ENCODE results near the gene ATP5PO. TPM values are rescaled to one million over a fixed set of nuclear protein-coding genes. Genes with fewer than 3 reads are reported as not detected.

The ATP5PO gene
- total and polyA plus RNA-seq, 5 experiments from 2014 or later: 139 to 461 (median 367) TPM

DNA sequence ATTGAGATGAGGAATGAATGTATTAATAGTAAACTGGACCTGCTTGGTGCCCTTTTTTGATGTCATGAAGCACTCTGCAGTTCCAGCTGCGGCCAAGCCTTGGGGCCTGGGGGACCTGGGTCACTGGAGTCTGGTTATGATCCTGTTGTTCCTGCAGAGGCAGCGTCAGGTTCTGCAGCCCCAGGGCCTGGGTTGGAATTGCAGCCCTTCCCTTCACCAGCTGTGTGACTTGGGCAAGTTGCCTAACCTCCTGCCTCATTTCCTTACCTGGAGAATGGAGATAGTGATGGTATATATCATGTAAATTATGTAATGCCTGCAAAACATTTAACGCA lies 9.1 kb upstream of the ATP5PO start:
- Mint-ChIP-seq H3K27ac (peak overlapping the region in 8 of 10 donors; percentile 25 to 94 (median 68)), H3K4me3 (no peak overlapping the region), H3K4me1 (peaks cover 3 to 15% (median 11%) of the 10 kb centered on the region in 4 donors), H3K36me3 (peaks cover 0 to 3% (median 0%) of the 10 kb centered on the region in 3 donors), H3K27me3 (no peaks in the 10 kb centered on the region), H3K9me3 (peaks cover 0 to 20% (median 0%) of the 10 kb centered on the region in 9 donors)
- ATAC-seq (peak in 1 of 2 donors; percentile 16), DNase-seq (no peak)
- POLR2A ChIA-PET: interaction anchor here (0.5 to 3.4 kb wide), 10 partner anchors 13 to 424 kb away, joined by 3 to 56 read pairs (median 8); partner anchors contain the start of genes MRPS6 and SLC5A3

DNA sequence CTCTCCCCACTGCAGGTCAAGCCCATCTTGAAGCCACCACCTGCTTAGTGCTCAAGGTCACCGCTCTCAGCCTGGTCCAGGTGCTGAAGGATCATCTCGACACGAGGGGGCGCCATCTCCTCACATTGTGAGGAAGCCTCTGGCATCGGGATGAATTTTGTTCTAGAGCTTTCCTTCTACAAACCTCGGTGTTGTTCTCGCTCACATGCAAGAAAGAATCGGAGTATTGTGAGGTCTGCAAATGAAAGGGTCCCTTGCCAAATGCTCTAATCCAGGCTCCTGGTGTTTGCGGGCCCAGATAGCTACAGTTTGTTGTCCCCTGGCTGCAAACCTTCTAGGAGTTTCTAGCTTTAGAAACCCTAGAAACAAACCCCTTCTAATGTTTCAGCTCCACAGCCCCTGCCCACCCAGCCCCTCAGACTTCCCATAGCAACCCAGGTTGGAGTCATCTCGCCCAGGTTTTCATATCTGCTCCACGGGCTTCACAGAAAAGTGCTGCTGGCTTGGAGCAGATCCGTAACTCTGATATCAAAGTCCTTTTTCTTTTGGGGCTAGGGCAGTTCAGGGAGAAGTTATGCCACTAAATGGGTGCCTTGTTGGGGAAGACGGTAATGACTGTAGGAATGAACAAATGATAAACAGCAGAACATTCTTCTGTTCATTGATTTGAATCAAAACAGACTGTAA lies 8.6 kb upstream of the ATP5PO start:
- H3K4me1 Mint-ChIP-seq: peaks cover 3 to 15% (median 11%) of the 10 kb centered on the region in 4 donors
- no peaks in the 10 kb centered on the region for H3K27me3 Mint-ChIP-seq
- H3K9me3 Mint-ChIP-seq: peaks cover 0 to 20% (median 0%) of the 10 kb centered on the region in 9 donors
- H3K36me3 Mint-ChIP-seq: peaks cover 0 to 3% (median 0%) of the 10 kb centered on the region in 3 donors
- peak overlapping the region in 5 of 10 donors; percentile 1 to 68 (median 43) for H3K4me3 Mint-ChIP-seq
- peak overlapping the region; percentile 25 to 94 (median 75) for H3K27ac Mint-ChIP-seq
- POLR2A ChIA-PET: interaction anchor here (0.6 to 3.4 kb wide), 15 partner anchors 9 to 591 kb away, joined by 3 to 56 read pairs (median 5); partner anchors contain the start of genes MRPS6 and SLC5A3
- ATAC-seq (peak; percentile 93 to 97), DNase-seq (peak; percentile 73 to 93 (median 86))

DNA sequence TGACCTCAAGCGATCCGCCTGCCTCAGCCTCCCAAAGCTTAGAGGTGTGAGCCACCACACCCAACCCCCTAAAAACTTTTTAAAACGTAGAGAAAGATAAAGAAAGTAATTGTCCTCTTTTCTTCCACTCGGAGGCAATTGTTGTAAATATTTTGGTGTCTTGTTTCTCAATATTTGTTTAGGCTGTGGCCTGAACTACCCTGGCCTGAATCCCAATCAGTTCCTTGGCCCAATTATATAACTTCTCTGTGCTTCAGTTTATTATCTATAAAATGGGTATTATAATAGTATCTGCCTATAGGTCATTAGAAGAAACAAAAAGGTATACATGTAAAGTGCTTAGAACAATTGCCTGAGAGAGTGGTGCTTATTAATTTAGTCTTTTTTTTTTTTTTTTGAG lies 1.8 kb upstream of the ATP5PO start:
- POLR2A ChIA-PET: no interaction called here
- H3K27ac Mint-ChIP-seq: peak overlapping the region in 1 of 10 donors; percentile 62
- H3K36me3 Mint-ChIP-seq: peaks cover 0 to 10% (median 0%) of the 10 kb centered on the region in 3 donors
- H3K4me1 Mint-ChIP-seq: peaks cover 12 to 34% (median 30%) of the 10 kb centered on the region in 4 donors
- DNase-seq (no peak), ATAC-seq (no peak)
- no peak overlapping the region for H3K4me3 Mint-ChIP-seq
- H3K9me3 Mint-ChIP-seq: no peaks in the 10 kb centered on the region
- no peaks in the 10 kb centered on the region for H3K27me3 Mint-ChIP-seq

DNA sequence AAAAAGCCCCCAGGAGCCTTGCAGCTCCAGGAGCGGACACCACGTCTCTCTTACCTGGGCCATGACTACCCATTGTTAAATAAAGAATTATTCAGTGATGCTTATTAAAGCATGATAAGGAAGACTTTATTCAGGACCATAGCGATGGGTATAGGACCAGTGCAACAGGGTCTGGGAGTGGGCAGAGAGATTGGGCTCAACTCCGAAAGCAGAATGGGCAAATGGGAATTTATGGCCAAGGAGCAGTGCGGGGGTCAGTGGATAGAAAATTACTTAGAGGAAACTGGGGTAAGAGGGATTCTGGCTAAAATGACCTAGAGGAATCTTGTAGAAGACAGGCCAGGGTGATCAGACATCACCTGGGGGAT lies 580 bp upstream of the ATP5PO start:
- ATAC-seq: no peak
- no peaks in the 10 kb centered on the region for H3K27me3 Mint-ChIP-seq
- peak overlapping the region; percentile 96 to 99 (median 98) for H3K27ac Mint-ChIP-seq
- DNase-seq: no peak
- H3K9me3 Mint-ChIP-seq: no peaks in the 10 kb centered on the region
- peak overlapping the region; percentile 97 to 99 (median 98) for H3K4me3 Mint-ChIP-seq
- POLR2A ChIA-PET: interaction anchor here (0.6 to 1.8 kb wide), 4 partner anchors 18 to 282 kb away, joined by 3 to 4 read pairs (median 4); no protein-coding TSS in a partner anchor
- peaks cover 12 to 37% (median 31%) of the 10 kb centered on the region in 4 donors for H3K4me1 Mint-ChIP-seq
- H3K36me3 Mint-ChIP-seq: peaks cover 0 to 18% (median 0%) of the 10 kb centered on the region in 3 donors

DNA sequence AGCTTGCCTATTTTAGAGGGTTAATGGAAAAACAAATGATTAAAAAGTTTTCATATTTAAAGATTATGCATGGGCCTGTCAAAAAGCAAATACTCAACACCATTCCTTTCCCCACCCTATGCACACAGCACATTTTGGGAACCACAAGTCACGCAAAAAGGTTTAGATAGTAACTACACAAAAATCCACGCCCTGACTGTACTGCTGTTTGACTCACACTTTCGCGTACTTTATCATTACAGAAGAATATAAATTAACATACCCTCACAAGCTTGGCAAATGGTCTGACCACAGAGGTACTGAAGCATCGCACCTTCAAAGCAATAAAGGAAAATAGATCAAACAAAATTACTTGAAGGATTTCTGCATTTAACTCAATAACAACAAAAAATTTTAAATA lies 1.4 kb downstream of the ATP5PO start:
- DNase-seq (no peak), ATAC-seq (no peak)
- Mint-ChIP-seq H3K36me3 (peaks cover 5 to 38% (median 7%) of the 10 kb centered on the region in 3 donors), H3K27me3 (no peaks in the 10 kb centered on the region), H3K27ac (peak overlapping the region in 7 of 10 donors; percentile 1 to 99 (median 42)), H3K4me1 (peaks cover 18 to 47% (median 40%) of the 10 kb centered on the region in 4 donors), H3K4me3 (peak overlapping the region; percentile 53 to 99 (median 98)), H3K9me3 (no peaks in the 10 kb centered on the region)
- POLR2A ChIA-PET: interaction anchor here (1.8 kb wide), 1 partner anchor 20 kb away, joined by 4 read pairs; no protein-coding TSS in a partner anchor

DNA sequence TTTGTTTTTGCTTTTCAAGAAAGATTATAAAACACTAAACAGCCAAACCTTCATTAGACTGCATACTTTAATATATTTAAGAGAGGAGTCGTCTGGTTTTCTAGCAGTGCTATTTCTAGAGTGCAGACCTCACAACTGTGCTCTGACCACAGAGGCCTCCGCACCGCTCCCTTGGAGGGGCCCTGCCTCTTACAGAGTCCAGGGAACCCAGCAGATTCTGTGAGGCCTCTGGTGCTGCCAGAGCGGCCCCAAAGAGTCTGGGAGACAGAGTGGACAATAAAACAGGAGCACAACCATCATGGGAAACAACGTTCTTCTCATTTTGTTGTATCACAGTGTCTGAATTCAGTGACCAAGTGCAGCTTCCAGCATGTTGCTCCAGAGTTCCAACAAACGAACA lies 5.8 kb downstream of the ATP5PO start:
- no peaks in the 10 kb centered on the region for H3K27me3 Mint-ChIP-seq
- no peaks in the 10 kb centered on the region for H3K9me3 Mint-ChIP-seq
- no peak for ATAC-seq
- POLR2A ChIA-PET: no interaction called here
- no peak for DNase-seq
- H3K27ac Mint-ChIP-seq: no peak overlapping the region
- H3K36me3 Mint-ChIP-seq: peaks cover 5 to 81% (median 19%) of the 10 kb centered on the region in 3 donors
- H3K4me1 Mint-ChIP-seq: peaks cover 13 to 30% (median 26%) of the 10 kb centered on the region in 4 donors
- H3K4me3 Mint-ChIP-seq: no peak overlapping the region

DNA sequence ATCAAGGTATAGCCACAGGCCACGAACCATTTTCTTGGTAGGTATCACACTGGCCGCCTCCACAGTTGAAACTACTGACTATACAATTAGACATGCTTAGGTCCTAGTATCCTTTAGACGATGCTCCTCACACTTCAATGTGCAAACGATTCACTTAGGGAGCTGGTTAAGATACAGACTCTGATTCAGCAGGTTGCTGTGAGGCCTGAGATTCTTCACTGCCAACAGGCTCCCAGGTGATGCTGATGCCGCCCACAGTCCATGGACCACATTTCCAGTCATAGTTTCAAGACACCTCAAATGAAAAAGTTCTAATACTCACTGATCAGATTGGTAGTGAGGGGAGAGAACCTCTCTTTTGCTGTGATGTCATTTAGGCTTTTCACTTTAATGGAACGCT lies 6.8 kb downstream of the ATP5PO start:
- H3K36me3 Mint-ChIP-seq: peaks cover 5 to 89% (median 19%) of the 10 kb centered on the region in 3 donors
- peaks cover 12 to 23% (median 17%) of the 10 kb centered on the region in 4 donors for H3K4me1 Mint-ChIP-seq
- H3K4me3 Mint-ChIP-seq: no peak overlapping the region
- H3K27me3 Mint-ChIP-seq: no peaks in the 10 kb centered on the region
- H3K27ac Mint-ChIP-seq: no peak overlapping the region
- POLR2A ChIA-PET: no interaction called here
- ATAC-seq: no peak
- DNase-seq: no peak
- no peaks in the 10 kb centered on the region for H3K9me3 Mint-ChIP-seq

DNA sequence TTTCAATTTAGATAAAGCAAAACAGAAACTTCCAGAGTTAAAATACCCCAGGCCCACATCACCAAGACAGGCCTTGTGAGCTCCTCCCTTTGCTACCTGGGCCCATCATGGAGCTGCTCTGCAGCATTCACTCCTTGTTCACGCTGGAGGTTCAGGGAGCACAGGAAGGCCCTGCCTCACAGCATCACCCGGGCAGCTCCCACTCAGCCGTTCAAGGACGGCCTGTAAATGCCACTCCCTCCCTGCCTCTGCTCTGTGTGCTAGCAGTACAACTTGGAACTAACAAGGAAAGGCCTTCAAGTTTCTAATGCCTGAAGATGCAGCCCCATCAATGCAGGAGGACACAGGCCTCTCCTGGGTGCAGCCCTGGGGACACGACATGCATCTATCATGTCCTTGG lies 11.6 kb downstream of the ATP5PO start:
- H3K4me3 Mint-ChIP-seq: no peak overlapping the region
- POLR2A ChIA-PET: no interaction called here
- peaks cover 0 to 7% (median under 1%) of the 10 kb centered on the region in 4 donors for H3K4me1 Mint-ChIP-seq
- ATAC-seq: no peak
- H3K36me3 Mint-ChIP-seq: peaks cover 0 to 76% (median 24%) of the 10 kb centered on the region in 3 donors
- H3K27ac Mint-ChIP-seq: peak overlapping the region in 1 of 10 donors; percentile 74
- DNase-seq: no peak
- H3K9me3 Mint-ChIP-seq: no peaks in the 10 kb centered on the region
- H3K27me3 Mint-ChIP-seq: no peaks in the 10 kb centered on the region

DNA sequence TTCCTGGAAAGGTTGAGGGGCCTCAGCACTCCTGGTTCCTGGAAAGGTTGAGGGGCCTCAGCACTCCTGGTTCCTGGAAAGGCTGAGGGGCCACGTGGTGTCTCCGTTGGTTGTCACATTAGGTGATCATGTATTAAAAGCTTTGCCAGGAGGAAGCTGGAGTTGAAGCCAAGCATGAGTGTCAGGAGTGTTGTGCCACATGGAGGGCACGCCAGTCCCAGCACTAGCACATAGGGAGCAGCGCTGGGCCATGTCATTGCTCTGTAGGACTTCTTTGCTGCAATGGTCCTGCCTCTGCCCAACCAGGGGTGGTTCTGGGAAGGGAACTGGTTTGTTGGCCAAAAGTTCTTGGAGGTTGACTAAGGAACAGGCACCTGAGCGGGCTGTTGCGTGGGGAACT lies 13.3 kb downstream of the ATP5PO start:
- Mint-ChIP-seq H3K36me3 (peaks cover 0 to 59% (median 22%) of the 10 kb centered on the region in 3 donors), H3K27me3 (no peaks in the 10 kb centered on the region), H3K27ac (peak overlapping the region in 3 of 10 donors; percentile 12 to 51 (median 34)), H3K4me3 (no peak overlapping the region), H3K9me3 (no peaks in the 10 kb centered on the region), H3K4me1 (peaks cover 0 to 7% (median under 1%) of the 10 kb centered on the region in 4 donors)
- POLR2A ChIA-PET: no interaction called here
- no peak for ATAC-seq
- no peak for DNase-seq

DNA sequence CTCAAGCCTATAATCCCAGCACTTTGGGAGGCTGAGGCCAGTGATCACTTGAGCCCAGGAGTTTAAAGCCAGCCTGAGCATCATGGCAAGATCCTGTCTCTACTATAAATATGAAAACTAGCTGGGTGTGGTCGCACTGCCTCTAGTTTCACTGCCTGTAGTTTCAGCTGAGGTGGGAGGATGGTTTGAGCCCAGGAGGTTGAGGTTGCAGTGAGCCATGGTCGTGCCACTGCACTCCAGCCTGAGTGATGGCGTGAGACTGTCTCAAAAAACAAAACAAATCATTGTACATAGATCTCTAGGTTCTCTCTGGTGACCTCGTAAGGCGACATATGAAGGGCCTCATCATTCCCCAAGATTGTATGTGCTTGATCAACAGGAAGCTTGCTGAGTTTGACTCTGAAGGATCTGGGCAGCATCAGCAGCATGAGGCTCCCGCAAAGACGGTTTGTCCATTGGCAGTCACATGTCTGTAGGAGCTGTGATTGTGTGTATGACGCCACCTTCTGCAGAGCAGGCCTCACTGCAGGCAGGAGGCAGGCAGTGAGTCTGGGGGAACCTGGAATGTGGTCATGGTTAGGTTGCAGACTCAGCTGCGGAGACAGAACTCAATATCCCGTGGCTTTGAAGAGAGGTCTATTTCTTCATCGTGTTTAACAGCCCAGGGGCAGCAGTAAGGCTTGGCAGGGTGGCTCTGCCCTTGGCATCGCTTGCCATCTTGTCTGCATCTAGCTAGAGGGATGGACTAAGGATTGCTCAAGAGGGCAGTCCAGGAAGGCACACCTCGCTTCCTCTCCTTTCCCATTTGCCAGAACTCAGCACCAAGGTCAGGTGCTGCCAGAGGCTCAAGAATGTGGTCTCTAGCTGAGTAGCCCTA lies 14.0 kb downstream of the ATP5PO start:
- Mint-ChIP-seq H3K4me1 (peaks cover 0 to 7% (median under 1%) of the 10 kb centered on the region in 4 donors), H3K27me3 (no peaks in the 10 kb centered on the region), H3K36me3 (peaks cover 0 to 52% (median 16%) of the 10 kb centered on the region in 3 donors), H3K9me3 (no peaks in the 10 kb centered on the region), H3K27ac (peak overlapping the region in 7 of 10 donors; percentile 19 to 81 (median 51)), H3K4me3 (no peak overlapping the region)
- POLR2A ChIA-PET: interaction anchor here (0.9 kb wide), 1 partner anchor 11 kb away, joined by 3 read pairs; no protein-coding TSS in a partner anchor
- ATAC-seq (peak in 1 of 2 donors; percentile 59), DNase-seq (peak in 1 of 10 donors; percentile 19)

DNA sequence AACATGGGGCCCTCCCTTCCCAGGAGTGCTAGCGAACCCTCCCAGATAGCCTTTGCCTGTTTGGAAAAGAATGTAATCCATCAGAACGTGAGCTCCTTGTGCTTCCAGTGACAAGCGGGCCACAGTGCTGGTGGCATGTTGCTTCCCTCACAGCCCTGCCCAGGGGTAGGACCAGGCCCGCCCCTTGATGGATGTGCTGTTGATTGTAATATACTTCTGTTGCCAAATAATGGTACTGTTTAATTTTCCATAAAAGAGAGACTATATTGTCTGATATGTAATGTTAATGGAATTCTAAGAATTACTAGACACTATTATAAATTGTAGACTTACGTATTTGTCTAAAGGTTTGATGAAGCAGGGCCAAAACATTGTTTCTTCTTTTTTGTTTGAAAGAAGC lies 16.4 kb downstream of the ATP5PO start:
- no peaks in the 10 kb centered on the region for H3K9me3 Mint-ChIP-seq
- DNase-seq: no peak
- ATAC-seq: no peak
- no peak overlapping the region for H3K4me3 Mint-ChIP-seq
- peaks cover 12 to 15% (median 14%) of the 10 kb centered on the region in 4 donors for H3K4me1 Mint-ChIP-seq
- POLR2A ChIA-PET: no interaction called here
- peaks cover 0 to 29% (median 13%) of the 10 kb centered on the region in 3 donors for H3K36me3 Mint-ChIP-seq
- peaks cover 0 to 6% (median 0%) of the 10 kb centered on the region in 5 donors for H3K27me3 Mint-ChIP-seq
- H3K27ac Mint-ChIP-seq: no peak overlapping the region

DNA sequence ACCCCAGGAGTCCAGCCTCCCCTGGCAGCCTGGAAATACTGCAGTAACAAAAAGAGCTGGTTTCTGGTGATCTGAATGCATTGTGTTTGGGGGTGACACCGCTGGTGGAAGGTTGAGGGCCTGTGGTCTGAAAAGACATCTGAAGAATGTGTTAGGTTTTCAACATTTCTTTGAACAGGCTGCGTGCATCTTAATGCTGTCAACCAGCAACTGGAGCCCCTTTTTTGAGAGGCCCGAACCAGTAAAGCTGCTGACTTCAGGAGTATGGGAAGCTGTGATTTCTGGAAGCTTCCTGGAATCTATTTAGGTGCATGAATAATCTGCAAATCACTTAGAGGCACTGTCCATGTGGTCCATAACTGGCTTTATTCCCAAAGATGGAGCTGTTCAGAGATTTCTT lies 17.0 kb downstream of the ATP5PO start:
- no peaks in the 10 kb centered on the region for H3K9me3 Mint-ChIP-seq
- peaks cover 0 to 26% (median 13%) of the 10 kb centered on the region in 3 donors for H3K36me3 Mint-ChIP-seq
- peaks cover 0 to 6% (median 0%) of the 10 kb centered on the region in 5 donors for H3K27me3 Mint-ChIP-seq
- no peak for DNase-seq
- H3K27ac Mint-ChIP-seq: no peak overlapping the region
- no peak for ATAC-seq
- H3K4me3 Mint-ChIP-seq: no peak overlapping the region
- POLR2A ChIA-PET: no interaction called here
- peaks cover 12 to 18% (median 15%) of the 10 kb centered on the region in 4 donors for H3K4me1 Mint-ChIP-seq

Data from naive thymus-derived CD8-positive, alpha-beta T cell (primary cell).